AG09309 (cell line): ENCODE data around the gene PIK3C3.

Experiments
- DNase-seq: peaks from one replicate; pipeline ENCODE4 v3.0.0-alpha.2; 2010; ENCODE audit warnings: low read depth
- H3K4me3 ChIP-seq: 2 replicates; pipeline ENCODE4 v1.5.1; 2011; ENCODE audit warnings: mild to moderate bottlenecking, low read depth, low read length, moderate library complexity; ENCODE audit not compliant: control insufficient read depth
- TF ChIP-seq, protein P1 (sequence below): IDR thresholded peaks from 2 replicates; pipeline ENCODE4 v1.5.1; 2011; ENCODE audit warnings: mild to moderate bottlenecking, low read depth, low read length, inconsistent platforms; ENCODE audit not compliant: insufficient read depth, control insufficient read depth; ENCODE audit errors: missing control alignments

Gene PIK3C3

DNA sequence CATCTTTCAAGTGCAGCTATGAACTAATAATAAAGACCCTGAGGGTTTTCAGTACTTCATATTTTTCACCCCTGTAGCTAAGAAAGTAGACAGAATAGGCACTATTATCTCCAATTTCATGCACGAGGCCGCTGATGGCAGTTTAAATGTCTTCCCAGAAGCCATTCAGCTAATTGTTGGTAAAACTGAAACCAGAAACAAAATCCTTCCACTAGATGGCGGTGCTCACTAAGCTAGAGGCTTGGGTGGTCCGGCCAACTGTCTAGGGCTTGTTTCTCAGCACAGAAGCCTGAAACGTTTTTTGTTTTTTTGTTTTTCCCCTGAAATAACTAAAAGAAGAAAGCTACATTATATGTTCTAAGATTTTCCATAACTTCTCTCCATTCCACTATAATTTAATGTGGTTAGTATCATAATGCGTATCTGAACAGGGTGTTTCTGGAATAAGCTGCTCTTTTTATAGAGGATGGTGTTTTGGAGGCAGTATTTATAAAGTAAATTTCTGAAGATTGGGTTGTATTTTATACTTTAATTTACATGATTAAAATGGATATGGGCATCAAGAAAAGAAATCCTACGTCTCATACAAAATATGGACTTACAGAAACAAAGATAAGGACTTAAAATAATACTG is 159.4 kb downstream of the PIK3C3 start:
- no peak overlapping the region for H3K4me3 ChIP-seq

DNA sequence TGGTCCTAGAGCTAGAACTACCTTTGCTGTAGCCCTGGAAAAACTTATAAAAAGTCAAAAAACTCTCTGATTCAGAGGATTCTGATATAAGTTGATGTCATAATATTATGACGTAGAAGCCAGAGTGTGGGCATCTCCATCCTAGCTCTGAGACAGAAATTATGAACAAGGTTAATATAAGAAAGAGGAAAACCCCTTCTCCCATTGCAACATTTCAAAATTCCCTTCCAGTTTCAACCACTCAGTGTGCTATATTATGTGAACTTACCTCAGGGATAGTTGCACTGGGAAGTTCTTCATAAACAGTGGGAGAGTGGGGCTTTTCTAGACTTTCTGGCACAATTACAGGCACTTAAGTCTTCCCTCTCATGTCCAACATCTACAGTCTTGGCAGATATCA is 171.6 kb downstream of the PIK3C3 start:
- TF ChIP-seq, protein P1, sequence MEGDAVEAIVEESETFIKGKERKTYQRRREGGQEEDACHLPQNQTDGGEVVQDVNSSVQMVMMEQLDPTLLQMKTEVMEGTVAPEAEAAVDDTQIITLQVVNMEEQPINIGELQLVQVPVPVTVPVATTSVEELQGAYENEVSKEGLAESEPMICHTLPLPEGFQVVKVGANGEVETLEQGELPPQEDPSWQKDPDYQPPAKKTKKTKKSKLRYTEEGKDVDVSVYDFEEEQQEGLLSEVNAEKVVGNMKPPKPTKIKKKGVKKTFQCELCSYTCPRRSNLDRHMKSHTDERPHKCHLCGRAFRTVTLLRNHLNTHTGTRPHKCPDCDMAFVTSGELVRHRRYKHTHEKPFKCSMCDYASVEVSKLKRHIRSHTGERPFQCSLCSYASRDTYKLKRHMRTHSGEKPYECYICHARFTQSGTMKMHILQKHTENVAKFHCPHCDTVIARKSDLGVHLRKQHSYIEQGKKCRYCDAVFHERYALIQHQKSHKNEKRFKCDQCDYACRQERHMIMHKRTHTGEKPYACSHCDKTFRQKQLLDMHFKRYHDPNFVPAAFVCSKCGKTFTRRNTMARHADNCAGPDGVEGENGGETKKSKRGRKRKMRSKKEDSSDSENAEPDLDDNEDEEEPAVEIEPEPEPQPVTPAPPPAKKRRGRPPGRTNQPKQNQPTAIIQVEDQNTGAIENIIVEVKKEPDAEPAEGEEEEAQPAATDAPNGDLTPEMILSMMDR, result no peak
- DNase-seq, result no peak
- H3K4me3 ChIP-seq, result no peak overlapping the region

More for the DNA sequence above, 159.4 kb downstream of the PIK3C3 start:
- TF ChIP-seq, protein P1, result peak; percentile 90
- peak; percentile 46 for DNase-seq

DNA sequence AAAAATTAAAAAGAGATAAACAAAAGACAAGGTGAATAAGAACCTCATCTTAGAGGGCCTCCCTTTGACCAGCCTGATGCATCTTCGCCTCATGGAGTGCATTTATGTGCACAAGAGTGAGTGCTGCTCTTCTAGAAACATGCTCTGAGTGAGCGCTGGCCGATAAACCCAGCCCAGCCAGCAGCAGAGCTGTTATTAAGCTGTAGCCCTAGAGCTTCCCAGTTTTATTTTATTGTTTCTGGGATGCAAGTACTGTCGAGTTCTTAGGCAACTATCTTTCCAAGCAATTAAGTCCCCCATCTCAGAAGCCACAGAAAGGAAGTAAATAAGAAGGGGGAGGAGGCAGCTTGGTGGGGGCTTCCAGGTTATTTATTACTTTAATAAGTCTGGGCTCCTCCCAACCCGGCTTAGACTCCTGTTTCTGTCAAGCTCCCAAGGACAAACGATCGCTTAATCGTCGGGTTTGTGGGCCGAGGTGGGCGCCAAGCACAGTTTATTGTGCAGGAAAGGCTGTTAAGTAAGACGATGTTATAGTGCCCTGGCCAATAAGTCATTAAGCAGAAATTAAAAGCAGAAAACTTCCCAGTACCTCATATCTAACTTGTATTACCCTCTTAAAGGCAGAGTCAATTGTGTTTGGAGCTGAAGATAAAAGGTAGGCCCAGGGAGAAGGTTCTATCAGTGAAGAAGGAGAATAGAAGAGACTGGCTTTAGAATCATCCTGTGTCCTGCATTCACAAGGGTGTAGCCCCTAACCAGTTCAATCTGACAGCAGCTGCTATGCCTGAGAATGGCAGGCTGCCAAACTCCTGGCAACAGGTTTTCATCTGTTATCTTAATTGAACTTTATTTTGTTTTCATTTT is 176.3 kb downstream of the PIK3C3 start:
- no peak for DNase-seq
- H3K4me3 ChIP-seq, result no peak overlapping the region

DNA sequence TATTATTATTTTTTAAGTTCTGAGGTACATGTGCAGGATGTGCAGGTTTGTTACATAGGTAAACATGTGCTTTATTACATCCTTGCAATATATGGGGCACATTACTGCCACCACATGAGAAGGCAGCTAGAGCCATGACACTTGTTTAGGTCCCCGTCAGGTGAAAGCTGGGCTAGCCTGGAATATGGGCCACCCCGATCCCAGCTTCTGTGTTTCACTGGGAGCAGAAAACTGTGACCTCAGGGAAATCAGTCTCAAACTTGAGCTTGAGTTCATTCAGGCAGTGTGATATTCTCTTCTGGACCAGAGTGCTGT is 176.9 kb downstream of the PIK3C3 start:
- DNase-seq, result no peak
- TF ChIP-seq, protein P1, result no peak
- H3K4me3 ChIP-seq, result no peak overlapping the region

More for the DNA sequence above, 176.3 kb downstream of the PIK3C3 start:
- TF ChIP-seq, protein P1, result no peak
